Measurements from ENCODE around the gene FGD5.

The FGD5 gene

DNA sequence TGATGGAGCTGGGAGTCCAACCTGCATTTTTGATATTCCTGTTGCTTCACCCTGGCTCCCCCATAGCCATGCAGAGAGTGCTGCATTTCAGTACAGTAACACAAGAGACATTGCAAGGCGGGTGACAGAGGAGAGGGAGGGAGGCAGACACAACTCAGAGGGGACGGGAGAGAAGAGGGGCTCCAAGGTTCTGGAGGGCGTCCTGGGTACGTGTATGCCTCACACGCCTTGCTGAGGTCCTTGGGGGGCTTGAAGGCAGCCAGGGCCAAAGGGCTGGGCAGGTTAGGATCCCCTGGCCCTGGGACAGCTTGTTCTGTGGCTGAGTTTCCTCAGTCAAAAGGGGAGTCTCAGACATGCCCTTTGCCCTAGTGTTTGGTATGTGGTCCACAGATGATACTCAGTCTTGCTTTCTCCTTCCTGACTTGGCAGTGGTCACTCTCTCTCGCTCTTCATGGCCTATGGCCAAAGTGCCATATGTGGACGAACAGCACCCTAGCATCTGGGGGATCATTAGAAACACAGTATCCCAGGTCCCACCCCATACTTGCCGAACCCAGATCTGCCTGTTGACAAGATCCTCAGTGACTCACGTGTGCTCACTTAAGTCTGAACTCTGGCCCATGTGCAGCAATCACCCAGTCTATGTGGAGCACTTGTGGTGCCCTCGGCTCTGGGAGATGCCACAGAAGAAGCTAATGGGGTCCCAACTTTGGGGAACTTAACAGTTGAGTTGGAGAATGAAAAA is 52.9 kb downstream of the FGD5 start:
- no peaks in the 10 kb centered on the region for H3K9me3 ChIP-seq (ENCODE audit: control insufficient read depth, low read length)
- H3K27ac ChIP-seq, result no peak overlapping the region
- no peak overlapping the region for H3K4me3 ChIP-seq (ENCODE audit: low read depth, low read length)
- no peak overlapping the region for H3K9ac ChIP-seq
- H3K79me2 ChIP-seq, result no peaks in the 10 kb centered on the region
- TF ChIP-seq, protein P1, sequence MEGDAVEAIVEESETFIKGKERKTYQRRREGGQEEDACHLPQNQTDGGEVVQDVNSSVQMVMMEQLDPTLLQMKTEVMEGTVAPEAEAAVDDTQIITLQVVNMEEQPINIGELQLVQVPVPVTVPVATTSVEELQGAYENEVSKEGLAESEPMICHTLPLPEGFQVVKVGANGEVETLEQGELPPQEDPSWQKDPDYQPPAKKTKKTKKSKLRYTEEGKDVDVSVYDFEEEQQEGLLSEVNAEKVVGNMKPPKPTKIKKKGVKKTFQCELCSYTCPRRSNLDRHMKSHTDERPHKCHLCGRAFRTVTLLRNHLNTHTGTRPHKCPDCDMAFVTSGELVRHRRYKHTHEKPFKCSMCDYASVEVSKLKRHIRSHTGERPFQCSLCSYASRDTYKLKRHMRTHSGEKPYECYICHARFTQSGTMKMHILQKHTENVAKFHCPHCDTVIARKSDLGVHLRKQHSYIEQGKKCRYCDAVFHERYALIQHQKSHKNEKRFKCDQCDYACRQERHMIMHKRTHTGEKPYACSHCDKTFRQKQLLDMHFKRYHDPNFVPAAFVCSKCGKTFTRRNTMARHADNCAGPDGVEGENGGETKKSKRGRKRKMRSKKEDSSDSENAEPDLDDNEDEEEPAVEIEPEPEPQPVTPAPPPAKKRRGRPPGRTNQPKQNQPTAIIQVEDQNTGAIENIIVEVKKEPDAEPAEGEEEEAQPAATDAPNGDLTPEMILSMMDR (IDR thresholded peaks at IDR 0.05), result no peak
- H3K27me3 ChIP-seq (ENCODE audit: control insufficient read depth, insufficient read depth, low read length), result no peaks in the 10 kb centered on the region
- no peaks in the 10 kb centered on the region for H3K4me1 ChIP-seq
- H3K4me2 ChIP-seq (ENCODE audit: low read length), result no peak overlapping the region
- no peak overlapping the region for H2AFZ ChIP-seq
- no peaks in the 10 kb centered on the region for H3K36me3 ChIP-seq (ENCODE audit: control insufficient read depth, insufficient read depth, low read length)

DNA sequence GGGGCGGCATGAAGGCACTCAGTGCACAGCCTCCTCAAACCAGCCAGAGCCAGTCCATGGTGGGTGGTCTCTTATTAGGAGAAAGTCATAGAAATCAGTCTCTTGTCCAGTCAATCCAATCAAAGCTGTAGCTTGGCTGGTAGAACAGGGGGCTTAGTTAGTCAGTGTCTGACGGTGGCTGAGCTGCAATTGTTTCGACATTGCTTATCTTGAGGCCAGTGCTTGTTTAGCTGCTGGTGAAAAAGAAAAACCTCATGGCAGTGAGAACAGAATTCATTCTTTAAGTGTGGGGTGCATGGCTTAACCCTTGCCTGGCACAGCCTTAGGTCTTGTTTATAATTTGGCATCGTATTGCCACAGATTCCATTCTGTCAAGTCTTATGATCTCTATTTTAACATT is 53.9 kb downstream of the FGD5 start:
- TF ChIP-seq, protein P1 (IDR thresholded peaks at IDR 0.05), result no peak
- H3K79me2 ChIP-seq, result no peaks in the 10 kb centered on the region
- no peak overlapping the region for H3K9ac ChIP-seq
- H3K4me3 ChIP-seq (ENCODE audit: low read depth, low read length), result no peak overlapping the region
- H2AFZ ChIP-seq, result no peak overlapping the region
- no peak overlapping the region for H3K4me2 ChIP-seq (ENCODE audit: low read length)
- H3K27ac ChIP-seq, result no peak overlapping the region
- H3K27me3 ChIP-seq (ENCODE audit: control insufficient read depth, insufficient read depth, low read length), result no peaks in the 10 kb centered on the region
- no peaks in the 10 kb centered on the region for H3K36me3 ChIP-seq (ENCODE audit: control insufficient read depth, insufficient read depth, low read length)
- H3K9me3 ChIP-seq (ENCODE audit: control insufficient read depth, low read length), result no peaks in the 10 kb centered on the region
- no peaks in the 10 kb centered on the region for H3K4me1 ChIP-seq

DNA sequence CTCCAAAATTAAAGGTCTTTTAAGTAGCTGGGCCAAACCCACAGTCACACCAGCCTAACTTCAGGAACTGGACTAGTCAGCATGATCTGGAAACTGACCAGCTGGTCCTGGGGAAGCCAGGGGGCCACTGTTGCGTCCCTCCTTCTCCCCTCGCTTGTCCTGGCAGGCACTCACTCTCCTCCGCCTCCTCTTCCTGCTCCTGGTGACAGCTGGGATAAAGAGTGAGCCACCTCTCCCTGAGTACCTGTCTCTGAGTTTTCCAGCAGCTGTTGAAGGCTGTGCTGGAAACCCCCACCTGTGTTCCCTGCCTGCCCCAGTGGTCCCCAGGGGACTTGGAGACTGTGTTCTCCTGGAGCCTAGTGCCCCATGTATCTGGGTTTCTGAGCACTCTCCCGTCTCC is 56.0 kb downstream of the FGD5 start:
- H3K4me1 ChIP-seq, result no peaks in the 10 kb centered on the region
- H3K9ac ChIP-seq, result no peak overlapping the region
- no peak overlapping the region for H3K4me2 ChIP-seq (ENCODE audit: low read length)
- TF ChIP-seq, protein P1 (IDR thresholded peaks at IDR 0.05), result no peak
- H3K27me3 ChIP-seq (ENCODE audit: control insufficient read depth, insufficient read depth, low read length), result no peaks in the 10 kb centered on the region
- no peaks in the 10 kb centered on the region for H3K36me3 ChIP-seq (ENCODE audit: control insufficient read depth, insufficient read depth, low read length)
- H2AFZ ChIP-seq, result no peak overlapping the region
- H3K4me3 ChIP-seq (ENCODE audit: low read depth, low read length), result no peak overlapping the region
- H3K9me3 ChIP-seq (ENCODE audit: control insufficient read depth, low read length), result no peaks in the 10 kb centered on the region
- H3K79me2 ChIP-seq, result no peaks in the 10 kb centered on the region
- no peak overlapping the region for H3K27ac ChIP-seq

DNA sequence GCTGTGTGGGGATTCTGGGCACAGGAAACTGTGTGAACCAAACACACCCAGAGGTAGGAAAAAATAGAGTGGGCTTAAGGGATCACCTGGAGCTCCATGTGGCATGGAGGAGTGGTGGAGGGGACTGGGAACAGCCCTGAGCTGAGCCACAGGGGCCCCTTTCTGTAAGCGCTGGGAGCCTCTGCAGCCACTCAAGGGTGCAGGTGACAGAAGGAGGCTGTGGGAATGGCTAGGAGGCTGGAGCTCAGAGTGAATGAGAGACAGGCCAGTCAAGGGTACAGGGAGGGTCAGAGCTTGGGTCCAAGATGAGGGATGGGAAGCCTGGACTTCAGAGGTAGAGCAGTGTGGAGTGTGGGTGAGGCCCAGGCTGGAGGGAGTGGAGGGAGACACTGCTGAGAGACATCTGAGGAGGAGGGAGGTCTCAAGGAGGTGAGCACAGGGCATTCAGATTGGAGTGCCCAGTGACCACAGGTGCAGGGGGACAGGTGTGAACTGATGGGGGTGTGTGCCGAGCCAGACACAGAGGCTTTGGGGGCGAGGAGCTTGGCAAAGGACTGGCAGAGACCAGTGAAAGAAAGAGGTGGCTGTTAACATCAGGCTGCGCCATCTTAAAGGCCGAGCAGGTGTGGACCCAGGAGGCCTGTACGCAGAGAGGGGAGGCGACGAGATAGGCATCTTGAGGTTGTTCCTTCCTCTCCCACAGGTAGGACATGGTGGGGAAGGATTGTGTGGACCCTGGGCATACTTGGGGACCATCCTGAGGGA is 56.8 kb downstream of the FGD5 start:
- Histone ChIP-seq H3K4me2 (ENCODE audit: low read length) (no peak overlapping the region), H3K4me3 (ENCODE audit: low read depth, low read length) (no peak overlapping the region), H2AFZ (no peak overlapping the region), H3K4me1 (no peaks in the 10 kb centered on the region), H3K27me3 (ENCODE audit: control insufficient read depth, insufficient read depth, low read length) (no peaks in the 10 kb centered on the region), H3K9me3 (ENCODE audit: control insufficient read depth, low read length) (no peaks in the 10 kb centered on the region), H3K27ac (no peak overlapping the region), H3K79me2 (no peaks in the 10 kb centered on the region), H3K36me3 (ENCODE audit: control insufficient read depth, insufficient read depth, low read length) (no peaks in the 10 kb centered on the region), H3K9ac (no peak overlapping the region)
- TF ChIP-seq, protein P1 (IDR thresholded peaks at IDR 0.05), result no peak

All from parathyroid adenoma (tissue), 2 donors.